Measurements from ENCODE around the gene RORB.

The RORB gene

GRCh38 chr9:74496819-74497747, at the start of gene RORB:
Gene RORB (plus strand): TSS chr9:74497335. CDS start chr9:74497977, 642 bp downstream.
- no peak for DNase-seq (ENCODE audit: low read depth, low spot score)

- no peak for DNase-seq (ENCODE audit: low read depth, low spot score)
These were observed 49.5 kb upstream of the RORB start for GRCh38 chr9:74447451-74448193.

GRCh38 chr9:74449060-74449459, 48.1 kb upstream of the RORB start:
- DNase-seq (ENCODE audit: low read depth, low spot score): no peak

- DNase-seq (ENCODE audit: low read depth, low spot score): no peak
These were observed 38.3 kb upstream of the RORB start for GRCh38 chr9:74458832-74459231.

- no peak for DNase-seq (ENCODE audit: low read depth, low spot score)
These were observed 33.3 kb upstream of the RORB start for GRCh38 chr9:74463825-74464224.

GRCh38 chr9:74478606-74479005, 18.5 kb upstream of the RORB start:
- DNase-seq (ENCODE audit: low read depth, low spot score): no peak

GRCh38 chr9:74479711-74480110, 17.4 kb upstream of the RORB start:
- no peak for DNase-seq (ENCODE audit: low read depth, low spot score)

- no peak for DNase-seq (ENCODE audit: low read depth, low spot score)
These were observed 9.7 kb upstream of the RORB start for GRCh38 chr9:74487395-74487794.

GRCh38 chr9:74493512-74493911, 3.6 kb upstream of the RORB start:
- DNase-seq (ENCODE audit: low read depth, low spot score): no peak

GRCh38 chr9:74494490-74494889, 2.6 kb upstream of the RORB start:
- no peak for DNase-seq (ENCODE audit: low read depth, low spot score)

GRCh38 chr9:74496406-74496805, 729 bp upstream of the RORB start:
- DNase-seq (ENCODE audit: low read depth, low spot score): no peak

- no peak for DNase-seq (ENCODE audit: low read depth, low spot score)
These were observed 849 bp downstream of the RORB start for GRCh38 chr9:74497748-74498620.

- no peak for DNase-seq (ENCODE audit: low read depth, low spot score)
These were observed 1.5 kb downstream of the RORB start for GRCh38 chr9:74498621-74499095.

GRCh38 chr9:74499111-74499601, 2.0 kb downstream of the RORB start:
- no peak for DNase-seq (ENCODE audit: low read depth, low spot score)

- DNase-seq (ENCODE audit: low read depth, low spot score): no peak
These were observed 2.8 kb downstream of the RORB start for GRCh38 chr9:74499770-74500583.

GRCh38 chr9:74500584-74500924, 3.4 kb downstream of the RORB start:
- DNase-seq (ENCODE audit: low read depth, low spot score): no peak

GRCh38 chr9:74501570-74501969, 4.4 kb downstream of the RORB start:
- no peak for DNase-seq (ENCODE audit: low read depth, low spot score)

GRCh38 chr9:74503219-74503618, 6.1 kb downstream of the RORB start:
- no peak for DNase-seq (ENCODE audit: low read depth, low spot score)

GRCh38 chr9:74503666-74504065, 6.5 kb downstream of the RORB start:
- DNase-seq (ENCODE audit: low read depth, low spot score): no peak

- no peak for DNase-seq (ENCODE audit: low read depth, low spot score)
These were observed 14.2 kb downstream of the RORB start for GRCh38 chr9:74511333-74511732.

- DNase-seq (ENCODE audit: low read depth, low spot score): no peak
These were observed 15.3 kb downstream of the RORB start for GRCh38 chr9:74512416-74512815.
